GM18907 (cell line): ENCODE results near the gene ZNF502.
A peak's percentile ranks its signal among the peaks of the same experiment; 100 is the strongest.
"Not testable (repeated sequence)": the region's sequence is repeated elsewhere in the genome, so short reads cannot be mapped to it uniquely, and the experiment has no call there.

ENCODE experiments used
- ATAC-seq: cut with Tn5 transposase; IDR thresholded peaks from one replicate; pipeline ENCODE4 v1.9.1; 2021; ENCODE audit warnings: mild to moderate bottlenecking, moderate library complexity; ENCODE audit not compliant: unreplicated experiment

Gene ZNF502

DNA sequence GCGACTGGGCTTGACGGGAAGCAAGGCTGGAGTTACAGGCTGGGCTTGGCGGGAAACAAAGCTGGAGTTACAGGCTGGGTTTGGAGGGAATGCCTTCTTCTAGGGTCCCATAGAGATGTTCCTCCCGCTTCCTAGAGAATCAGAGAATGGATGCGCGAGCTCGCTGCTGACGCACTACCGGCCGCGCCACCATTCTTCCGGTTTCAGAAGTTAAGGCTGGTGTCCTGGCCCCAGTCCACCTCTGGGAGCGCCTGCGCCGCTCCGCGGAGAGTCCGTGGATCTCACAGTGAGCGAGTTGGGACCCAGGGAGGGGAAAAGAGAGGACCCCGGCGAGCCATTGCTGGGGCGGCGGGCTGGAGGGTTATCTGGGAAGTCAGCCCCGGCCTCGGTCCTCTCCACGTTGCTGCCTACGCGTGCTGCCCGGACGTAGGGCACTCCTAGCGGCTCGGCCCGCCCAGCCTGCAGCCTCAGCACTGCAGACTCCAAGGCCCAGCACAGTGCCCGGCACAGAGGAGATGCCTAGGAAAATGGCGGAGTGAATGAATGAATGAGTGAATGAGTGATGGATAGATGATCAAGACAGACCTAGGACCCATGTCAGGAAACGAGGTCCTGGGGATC is at the start of gene ZNF502:
TSS of gene ZNF502 (plus strand) at position 206 of the 621 bp plus-strand sequence. CDS start 7,602 bp downstream, outside the sequence.
- no peak for ATAC-seq

DNA sequence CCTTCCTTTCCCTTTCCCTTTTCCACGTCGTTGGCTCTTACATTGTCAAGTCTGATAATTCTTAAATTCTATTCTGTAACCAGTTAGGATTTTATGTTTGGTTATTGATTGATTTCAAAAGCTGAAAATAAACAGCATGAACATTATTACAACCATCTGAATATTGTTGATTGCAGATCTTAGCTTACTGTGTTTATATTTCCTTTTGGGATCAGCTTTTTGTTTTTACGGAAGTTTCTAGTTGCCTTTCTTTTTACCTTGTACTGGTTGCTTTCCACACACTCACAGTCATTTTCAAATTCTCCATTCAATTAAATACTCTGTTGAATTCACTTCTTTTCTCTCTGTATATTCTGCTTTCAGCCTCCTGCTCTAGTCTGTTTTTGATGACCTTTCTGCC is 47.3 kb upstream of the ZNF502 start:
- ATAC-seq = no peak

DNA sequence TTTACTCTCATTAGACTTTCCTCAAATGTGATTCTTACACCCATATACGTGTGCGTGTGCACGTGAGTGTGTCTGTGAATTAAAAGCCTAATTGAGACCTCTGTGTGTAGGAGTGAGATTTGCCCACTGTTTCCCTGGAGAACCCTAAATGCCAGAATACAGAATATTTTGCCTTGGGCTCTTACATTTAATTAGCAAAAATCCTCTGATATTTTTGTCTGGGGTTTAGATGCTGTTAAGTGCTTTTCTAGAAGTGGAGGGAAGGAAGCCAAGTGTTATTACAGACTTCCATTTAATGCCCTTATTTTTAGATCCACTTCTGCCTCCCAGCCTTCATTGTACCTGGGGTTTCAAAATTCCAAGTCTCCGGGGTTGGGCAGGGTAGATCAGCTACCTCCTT is 46.1 kb upstream of the ZNF502 start:
- ATAC-seq = no peak

GRCh38 chr3:44669760-44670159 is 42.7 kb upstream of the ZNF502 start:
- ATAC-seq = no peak

- not testable (repeated sequence) for ATAC-seq
These were observed 39.0 kb upstream of the ZNF502 start for GRCh38 chr3:44673466-44673865.

DNA sequence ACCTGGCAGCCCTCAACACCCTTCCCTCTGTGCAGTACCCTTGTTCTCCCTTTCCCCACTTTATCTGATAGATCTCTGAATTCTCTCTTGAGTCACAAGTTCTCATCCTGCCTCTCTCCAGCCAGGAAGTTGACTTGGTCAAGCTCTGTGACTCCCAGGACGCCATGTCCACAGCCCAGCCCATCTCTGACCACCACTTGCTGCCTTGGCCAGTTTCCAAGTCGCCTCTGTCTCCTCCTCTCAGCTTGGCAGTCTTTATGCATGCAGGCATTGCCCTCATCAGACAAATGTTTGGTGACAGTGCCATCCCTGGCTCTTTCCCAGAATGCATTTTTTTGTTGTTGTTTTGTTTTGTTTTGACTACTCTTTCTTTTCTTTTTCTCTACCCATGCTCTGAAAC is 38.2 kb upstream of the ZNF502 start:
- ATAC-seq = no peak

GRCh38 chr3:44678480-44679116 is 33.9 kb upstream of the ZNF502 start:
- ATAC-seq = peak; percentile 48

DNA sequence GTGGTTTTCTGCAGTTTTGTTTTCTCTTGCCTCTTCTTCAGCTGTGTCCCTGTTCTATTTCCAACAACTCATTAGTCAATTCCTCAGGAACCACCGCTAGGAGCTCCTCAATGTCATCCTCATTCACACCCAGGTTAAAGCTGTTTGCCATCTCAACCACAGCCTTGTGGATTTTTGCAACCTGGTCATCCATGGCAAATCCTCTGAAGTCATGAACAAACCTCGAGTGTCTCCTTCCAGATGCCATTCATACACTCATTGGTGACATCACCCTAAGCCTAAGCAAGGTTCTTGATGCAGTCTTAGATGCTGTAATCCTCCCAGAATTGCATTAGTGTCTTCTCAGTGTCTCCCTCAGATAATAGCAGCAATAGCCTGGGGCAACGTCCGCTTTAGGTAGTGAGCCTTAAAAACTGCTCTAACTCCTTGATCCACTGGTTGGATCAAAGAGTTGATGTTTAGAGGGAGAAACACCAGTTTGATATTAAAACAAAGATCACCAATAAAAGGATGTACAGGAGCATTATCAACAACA is 31.5 kb upstream of the ZNF502 start:
- no peak for ATAC-seq

- ATAC-seq = no peak
These were observed 30.1 kb upstream of the ZNF502 start for GRCh38 chr3:44682182-44682896.

GRCh38 chr3:44685128-44685800 is 27.2 kb upstream of the ZNF502 start:
- peak; percentile 83 for ATAC-seq

GRCh38 chr3:44687898-44688297 is 24.6 kb upstream of the ZNF502 start:
- ATAC-seq = no peak

GRCh38 chr3:44721231-44722102 is 9.0 kb downstream of the ZNF502 start:
- no peak for ATAC-seq

DNA sequence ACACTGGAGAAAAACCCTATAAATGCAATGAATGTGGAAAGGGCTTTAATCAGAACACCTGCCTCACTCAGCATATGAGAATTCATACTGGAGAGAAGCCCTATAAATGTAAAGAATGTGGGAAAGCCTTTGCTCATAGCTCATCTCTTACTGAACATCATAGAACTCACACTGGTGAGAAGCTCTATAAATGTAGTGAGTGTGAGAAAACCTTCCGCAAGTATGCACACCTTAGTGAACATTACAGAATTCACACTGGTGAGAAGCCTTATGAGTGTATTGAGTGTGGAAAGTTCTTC is 9.6 kb downstream of the ZNF502 start:
- ATAC-seq = no peak

- peak; percentile 93 for ATAC-seq
These were observed 17.0 kb downstream of the ZNF502 start, which contains the start of gene ZNF501 for GRCh38 chr3:44729384-44729910. Gene ZNF501, plus strand, starts transcription at chr3:44729635. Its CDS starts 4,787 bp downstream, at chr3:44734422.

- ATAC-seq = no peak
These were observed 22.2 kb downstream of the ZNF502 start for GRCh38 chr3:44734646-44735168.

DNA sequence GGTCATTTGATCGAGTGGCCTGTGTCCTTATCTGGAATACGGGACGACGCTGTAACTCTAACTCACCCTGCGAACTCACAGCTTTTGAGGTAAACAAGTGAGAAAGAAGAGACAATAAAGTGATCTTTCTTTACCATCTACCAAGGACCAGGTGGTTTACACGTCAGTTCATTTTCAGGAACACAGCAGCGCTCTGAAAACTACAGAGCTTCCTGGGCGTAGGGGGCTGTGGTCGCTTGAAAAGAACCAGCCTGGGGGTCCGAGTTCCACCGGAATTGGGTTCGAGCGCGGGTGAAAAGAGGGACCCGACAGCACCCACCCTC is 48.6 kb downstream of the ZNF502 start:
- no peak for ATAC-seq

DNA sequence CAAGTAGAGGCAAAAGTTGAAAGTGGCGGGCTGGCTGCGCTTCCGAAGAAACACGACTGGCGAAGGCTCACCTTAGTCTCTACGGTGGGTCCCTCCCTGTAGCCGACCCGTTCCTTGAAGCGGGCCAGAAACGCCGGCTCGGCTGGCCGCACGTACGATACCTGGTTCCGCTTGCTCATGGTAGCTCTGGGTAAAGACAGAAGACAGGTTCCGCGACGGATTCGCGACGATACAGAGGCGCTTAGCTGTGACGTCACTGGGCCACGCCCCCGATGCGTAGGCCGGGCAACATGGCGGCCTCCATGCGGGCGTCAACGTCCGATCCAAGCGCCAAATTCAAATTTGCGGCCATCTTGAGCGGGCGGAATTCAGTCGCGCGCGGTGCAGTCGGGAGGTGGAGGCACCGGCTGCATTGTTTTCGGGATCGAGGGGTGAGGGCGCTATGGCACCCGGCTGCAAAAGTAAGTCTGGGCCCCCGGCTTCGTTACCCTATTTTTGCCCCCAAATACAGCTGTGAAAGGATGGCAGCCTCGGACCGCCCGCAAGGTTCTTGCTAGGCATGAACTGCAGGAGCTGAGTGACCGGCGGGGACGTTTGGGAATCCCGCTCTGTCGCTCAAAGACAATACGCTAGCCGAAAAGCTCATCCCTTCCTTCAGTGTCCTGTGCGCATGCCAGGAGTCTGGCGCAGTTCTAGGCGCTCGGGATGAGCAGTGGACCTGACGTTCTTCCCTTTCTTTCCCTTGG is 49.1 kb downstream of the ZNF502 start, which contains the start of the genes KIAA1143 and KIF15:
TSS of gene KIAA1143 (minus strand) at position 196 of the 746 bp plus-strand sequence. CDS start at position 179, 17 bp downstream.
TSS of gene KIF15 (plus strand) at position 371 of the 746 bp plus-strand sequence. CDS start at position 443, 72 bp downstream.
- ATAC-seq = peak; percentile 93

DNA sequence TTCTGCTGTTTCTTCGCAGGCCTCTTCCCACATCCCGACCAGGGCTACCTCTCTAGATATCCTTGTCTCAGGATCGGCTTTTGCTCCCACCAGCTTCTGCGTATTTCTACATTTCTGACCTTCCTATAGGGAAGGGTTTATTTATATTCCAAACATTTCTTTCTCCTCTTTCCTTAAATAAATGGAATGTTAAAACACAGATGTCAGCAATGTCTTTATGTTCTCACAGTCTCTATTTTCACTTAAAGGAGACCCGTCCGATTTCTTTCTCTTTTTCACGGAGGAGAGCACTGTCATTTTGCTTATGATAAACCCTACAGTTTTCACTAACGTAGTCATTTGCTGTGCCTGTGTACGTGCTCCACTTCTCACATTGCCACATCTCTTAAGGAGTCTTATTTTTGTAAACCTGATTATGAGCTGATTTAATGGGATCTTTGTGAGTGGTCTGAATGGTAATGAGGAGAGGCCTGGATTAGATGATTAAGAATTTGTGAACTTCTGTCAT is 49.8 kb downstream of the ZNF502 start:
- peak; percentile 6 for ATAC-seq

DNA sequence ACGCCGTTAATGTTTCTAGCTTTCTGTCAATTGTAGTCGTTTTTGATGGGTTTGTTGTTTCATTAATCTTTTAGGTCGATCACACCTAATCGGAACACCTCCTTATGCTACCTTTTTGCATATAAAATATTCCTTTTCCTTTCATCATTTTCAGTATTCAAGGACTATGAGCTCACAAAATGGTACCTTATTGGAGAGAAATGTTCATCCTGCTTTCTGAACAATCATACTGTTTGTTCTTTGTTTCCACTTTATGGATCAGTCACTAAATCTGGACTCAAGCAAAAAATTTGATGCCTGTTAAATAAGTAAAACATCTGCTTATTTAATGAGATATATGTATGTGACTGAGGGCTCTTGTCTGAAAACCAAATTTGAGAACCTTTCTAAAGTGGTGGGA is 50.2 kb downstream of the ZNF502 start:
- ATAC-seq = no peak
